Kidney epithelial cell (primary cell): ENCODE data around the gene ATP2A2. TPM values are rescaled to one million over a fixed set of nuclear protein-coding genes. Genes with fewer than 3 reads are reported as not detected.

ENCODE experiments used
- DNase-seq: peaks from one replicate; pipeline ENCODE4 v3.0.0-alpha.2; 2010; ENCODE audit warnings: low read depth
- H3K27me3 ChIP-seq: 2 replicates; pipeline ENCODE4 v1.6.0; 2011; ENCODE audit warnings: low read length; ENCODE audit not compliant: control insufficient read depth, insufficient read depth
- H3K36me3 ChIP-seq: 2 replicates; pipeline ENCODE4 v1.5.1; 2011; ENCODE audit warnings: low read length; ENCODE audit not compliant: control insufficient read depth, insufficient read depth
- H3K4me3 ChIP-seq: 2 replicates; pipeline ENCODE4 v1.5.1; 2011; ENCODE audit warnings: low read depth, mild to moderate bottlenecking, control low read depth, low read length
- CTCF ChIP-seq: IDR thresholded peaks from 2 replicates; pipeline ENCODE4 v1.5.1; 2011; ENCODE audit warnings: mild to moderate bottlenecking, moderate library complexity, low read length, control low read depth, inconsistent platforms; ENCODE audit not compliant: insufficient read depth, poor library complexity, severe bottlenecking
- total RNA-seq: library from RNA; depleted of rRNA; stranded (reverse); fragments of >200 nt; gene quantifications from 2 replicates; pipeline ENCODE4 v1.2.3, GENCODE V29; 2015

Gene ATP2A2
- total RNA-seq, 1 donor from 2014 or later: 128 TPM

- Histone ChIP-seq H3K4me3 (no peak overlapping the region), H3K27me3 (no peaks in the 10 kb centered on the region), H3K36me3 (no peaks in the 10 kb centered on the region)
- no peak for DNase-seq
- no peak for TF ChIP-seq CTCF
These were observed 2.9 kb upstream of the ATP2A2 start for GRCh38 chr12:110278255-110278536.

DNA sequence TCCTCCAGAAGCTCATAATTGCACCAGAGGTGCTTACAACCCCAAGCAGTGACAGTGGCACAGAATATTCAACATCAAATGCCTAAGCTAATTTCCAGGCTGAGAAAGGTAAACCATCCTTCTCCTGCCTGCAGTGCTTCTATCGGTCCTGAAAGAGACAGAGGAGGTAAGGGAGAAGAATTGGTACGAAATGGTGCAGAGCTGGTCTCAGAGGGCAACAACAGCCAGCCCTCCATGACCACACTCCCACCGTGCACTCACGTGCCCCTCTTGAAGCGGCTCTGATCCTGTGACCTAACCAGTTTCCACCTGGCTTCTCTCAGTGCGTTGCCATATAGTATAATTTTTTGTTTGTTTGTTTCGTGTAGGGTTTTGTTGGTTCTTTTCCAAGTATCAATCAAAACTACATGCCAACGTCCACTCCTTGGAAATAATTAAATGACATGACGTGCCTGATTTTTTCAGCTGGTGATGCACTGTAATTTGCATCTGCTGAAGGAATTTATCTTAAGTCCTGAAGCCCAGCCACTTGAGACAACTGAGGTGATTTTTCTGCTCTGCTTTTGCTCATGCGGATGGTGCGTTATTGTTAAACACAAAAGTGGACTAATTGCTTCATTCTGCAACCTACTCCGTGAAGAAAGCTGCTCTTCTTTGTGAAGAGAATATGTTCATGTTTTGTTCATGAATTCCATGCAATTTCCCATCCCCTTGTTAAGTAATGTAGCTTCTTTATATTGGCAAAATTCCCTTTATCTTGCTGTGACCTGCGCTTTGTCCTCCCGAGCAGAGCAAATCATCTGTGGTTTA, 1.3 kb upstream of the ATP2A2 start:
- H3K4me3 ChIP-seq: no peak overlapping the region
- H3K36me3 ChIP-seq: no peaks in the 10 kb centered on the region
- DNase-seq: no peak
- H3K27me3 ChIP-seq: no peaks in the 10 kb centered on the region
- TF ChIP-seq CTCF: no peak

- DNase-seq: no peak
- Histone ChIP-seq H3K36me3 (no peaks in the 10 kb centered on the region), H3K4me3 (peak overlapping the region; percentile 83), H3K27me3 (no peaks in the 10 kb centered on the region)
- TF ChIP-seq CTCF: no peak
These were observed 662 bp upstream of the ATP2A2 start for GRCh38 chr12:110280392-110280778.

DNA sequence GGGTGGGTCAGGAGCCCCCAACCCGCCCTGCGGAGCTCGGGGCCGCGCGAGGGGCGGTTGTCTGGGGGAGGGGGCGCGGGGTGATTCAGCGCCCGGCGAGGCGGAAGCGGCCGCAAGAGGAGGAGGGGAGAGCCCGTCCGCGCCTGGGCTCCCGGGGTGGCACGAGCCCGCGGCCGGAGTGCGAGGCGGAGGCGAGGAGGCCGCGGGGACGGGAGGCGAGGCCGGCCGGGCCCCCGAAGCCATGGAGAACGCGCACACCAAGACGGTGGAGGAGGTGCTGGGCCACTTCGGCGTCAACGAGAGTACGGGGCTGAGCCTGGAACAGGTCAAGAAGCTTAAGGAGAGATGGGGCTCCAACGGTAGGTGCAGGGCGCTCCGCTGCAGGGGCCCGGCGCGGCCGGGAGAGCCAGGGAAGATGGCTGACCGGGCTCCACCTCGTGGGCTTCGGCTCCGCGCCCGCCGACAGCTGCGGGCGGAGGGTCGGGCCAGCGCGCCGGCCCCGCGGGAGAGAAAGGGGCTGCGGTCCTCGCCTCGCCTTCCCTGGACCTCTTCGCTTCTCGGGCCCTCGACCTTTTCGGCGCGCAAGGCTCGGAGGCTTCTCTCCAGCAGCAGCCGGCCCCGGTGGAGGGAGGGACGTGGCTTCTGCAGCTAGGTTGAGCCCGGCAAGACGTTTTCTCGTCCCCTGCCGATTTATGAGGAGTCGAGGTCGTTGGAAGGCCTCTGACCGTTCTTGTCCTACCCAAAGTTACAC, 677 bp downstream of the ATP2A2 start:
- no peak for DNase-seq
- Histone ChIP-seq H3K4me3 (peak overlapping the region; percentile 59), H3K36me3 (no peaks in the 10 kb centered on the region), H3K27me3 (no peaks in the 10 kb centered on the region)
- TF ChIP-seq CTCF: no peak

DNA sequence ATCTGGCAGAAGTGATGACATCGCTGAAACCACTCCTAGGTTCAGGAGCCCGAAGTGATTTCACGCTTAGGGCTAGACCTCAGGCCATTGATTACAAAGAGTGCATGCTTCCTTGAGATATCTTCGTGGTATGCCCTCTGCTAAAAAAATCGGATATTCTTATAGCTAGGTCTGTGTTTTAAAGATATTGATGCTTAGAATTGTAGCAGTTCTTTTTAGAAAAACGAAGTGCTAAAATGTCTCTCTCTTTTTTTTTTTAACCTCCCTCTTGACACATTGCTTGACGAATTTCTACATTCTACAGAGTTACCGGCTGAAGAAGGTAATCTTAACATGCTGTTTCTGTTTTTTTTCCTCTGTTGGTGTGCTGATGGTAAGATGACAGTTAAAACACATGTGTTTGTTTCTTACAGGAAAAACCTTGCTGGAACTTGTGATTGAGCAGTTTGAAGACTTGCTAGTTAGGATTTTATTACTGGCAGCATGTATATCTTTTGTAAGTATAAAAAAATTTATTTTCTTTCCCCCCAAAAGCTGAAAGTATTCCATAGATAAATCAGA, 1.3 kb downstream of the ATP2A2 start:
- TF ChIP-seq CTCF: no peak
- Histone ChIP-seq H3K36me3 (no peaks in the 10 kb centered on the region), H3K4me3 (peak overlapping the region; percentile 59), H3K27me3 (no peaks in the 10 kb centered on the region)
- no peak for DNase-seq
